GM21825 (cell line): ENCODE measurements around the gene RDH11.
A peak's percentile ranks its signal among the peaks of the same experiment; 100 is the strongest.
"Not testable (repeated sequence)": the region's sequence is repeated elsewhere in the genome, so short reads cannot be mapped to it uniquely, and the experiment has no call there.

ENCODE experiments used
- ATAC-seq: cut with Tn5 transposase; IDR thresholded peaks from one replicate; pipeline ENCODE4 v1.9.1; 2021; ENCODE audit warnings: mild to moderate bottlenecking, moderate library complexity; ENCODE audit not compliant: unreplicated experiment

Gene RDH11

DNA sequence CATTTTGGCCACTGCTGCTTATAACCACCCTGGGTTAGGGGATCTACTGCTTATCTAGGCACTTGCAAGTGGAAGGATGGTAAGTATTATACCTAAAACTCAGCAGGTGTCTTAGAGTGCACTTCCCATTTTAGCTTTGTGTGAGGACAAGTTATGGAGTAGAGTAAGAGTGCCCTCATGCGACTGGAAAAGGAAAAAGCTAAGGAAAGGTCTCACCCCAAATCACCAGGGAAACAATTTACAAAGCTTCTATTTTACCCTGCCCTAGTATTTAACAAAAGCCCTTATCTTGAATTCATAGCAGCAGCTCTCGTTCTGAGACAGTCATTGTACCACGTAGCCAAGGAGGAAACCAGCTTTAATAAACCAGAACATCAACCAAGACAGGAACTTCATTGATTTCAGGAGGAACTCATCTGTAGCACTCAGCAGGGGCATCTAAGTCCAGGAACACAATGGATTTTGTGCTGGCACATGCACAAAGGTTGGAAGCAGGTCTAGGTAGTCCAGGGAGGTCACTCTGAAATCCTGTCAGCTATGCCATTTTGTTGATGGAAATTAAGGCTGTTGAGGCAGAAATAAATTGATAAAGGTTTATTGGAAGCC lies 9.0 kb upstream of the RDH11 start:
- no peak for ATAC-seq

DNA sequence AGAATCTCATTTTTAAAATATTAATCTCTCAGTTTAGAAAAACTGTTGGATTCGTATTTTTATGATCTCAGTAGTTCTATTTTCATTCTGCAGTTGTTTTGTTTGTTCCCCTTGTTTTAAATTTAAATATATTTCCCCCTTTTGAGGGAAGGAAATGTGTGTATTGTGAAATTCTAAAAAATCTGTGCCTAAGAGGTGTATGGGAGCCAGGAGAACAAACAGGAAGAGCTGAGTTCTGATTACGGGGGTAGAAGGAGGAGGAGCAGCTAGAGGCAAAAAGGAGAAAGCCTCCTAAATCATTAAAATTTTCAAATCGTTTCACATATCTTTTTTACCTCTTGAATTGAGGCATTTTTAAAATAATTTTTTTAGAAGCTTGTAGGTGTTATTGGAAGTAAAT lies 8.4 kb upstream of the RDH11 start:
- ATAC-seq = no peak

GRCh38 chr14:67701492-67701891 lies 5.9 kb upstream of the RDH11 start, which contains the start of gene RDH12:
Gene RDH12, plus strand, starts transcription at chr14:67701886. Its CDS starts 20,757 bp downstream, at chr14:67722643.
- ATAC-seq = not testable (repeated sequence)

DNA sequence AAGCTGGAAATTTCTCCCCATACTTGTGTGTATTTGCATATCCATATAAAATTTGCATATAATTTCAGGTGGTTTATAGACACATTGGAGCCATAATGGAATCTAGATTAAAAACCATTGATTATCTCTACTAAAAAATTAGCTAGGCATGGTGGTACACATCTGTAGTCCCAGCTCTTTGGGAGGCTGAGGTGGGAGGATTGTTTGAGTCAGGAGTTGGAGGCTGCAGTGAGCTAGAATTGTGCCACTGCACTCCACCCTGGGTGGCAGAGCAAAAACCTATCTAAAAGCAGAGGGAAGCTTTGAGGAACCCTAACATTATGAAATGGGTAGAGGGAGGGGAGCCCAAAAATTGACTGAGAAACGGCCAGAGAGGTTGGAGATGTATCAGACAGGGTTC lies 2.6 kb upstream of the RDH11 start:
- no peak for ATAC-seq

GRCh38 chr14:67697006-67697405 lies 1.4 kb upstream of the RDH11 start:
- no peak for ATAC-seq

DNA sequence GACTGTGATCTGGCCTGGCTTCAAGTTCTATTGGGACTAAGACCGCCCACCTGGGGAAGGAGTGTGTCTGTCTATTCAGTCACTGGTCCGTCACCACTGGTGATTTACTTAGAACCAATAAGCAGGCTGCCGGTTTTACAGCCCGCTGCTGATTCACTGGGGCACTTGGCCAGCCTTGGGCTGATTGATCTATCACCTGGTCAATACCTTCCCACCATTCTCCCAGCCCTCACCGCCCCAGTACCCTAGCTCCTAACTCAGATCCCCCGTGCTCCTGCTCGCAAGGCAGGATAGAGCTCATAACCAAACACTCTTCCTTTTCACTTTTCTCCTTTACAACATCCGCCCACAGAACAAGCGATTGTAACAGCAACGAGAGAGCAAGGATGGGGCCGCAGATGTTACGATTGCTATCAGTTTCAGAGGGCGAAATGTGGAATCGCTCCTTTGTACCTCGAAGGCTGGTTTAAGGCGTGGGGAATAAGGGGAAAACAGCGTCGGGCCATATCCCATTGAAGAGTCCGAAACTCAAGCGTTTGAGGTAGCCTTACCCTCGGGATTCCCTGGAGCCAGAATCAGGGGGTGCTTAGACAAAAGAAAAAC lies 672 bp downstream of the RDH11 start:
- peak; percentile 89 for ATAC-seq

GRCh38 chr14:67690011-67690410 lies 5.6 kb downstream of the RDH11 start:
- ATAC-seq = no peak

- ATAC-seq = no peak
Observed at GRCh38 chr14:67683842-67684241, 11.7 kb downstream of the RDH11 start.

DNA sequence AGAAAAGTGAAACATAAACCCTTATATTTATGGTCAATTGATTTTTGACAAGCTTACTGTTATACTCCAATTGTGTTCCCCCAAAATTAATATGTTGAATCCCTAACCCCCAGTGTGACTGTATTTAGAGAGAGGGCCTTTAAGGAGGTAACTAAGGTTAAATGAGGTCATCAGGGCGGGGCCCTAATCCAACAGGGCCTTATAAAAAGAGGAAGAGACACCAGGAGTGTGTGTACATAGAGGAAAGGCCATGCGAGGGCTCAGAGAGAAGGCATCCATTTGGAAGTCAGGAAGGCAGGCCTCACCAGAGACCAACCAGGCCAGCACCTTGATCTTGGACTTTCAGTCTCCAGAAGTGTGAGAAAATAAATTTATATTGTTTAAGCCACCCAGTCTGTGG lies 14.6 kb downstream of the RDH11 start:
- ATAC-seq = no peak

DNA sequence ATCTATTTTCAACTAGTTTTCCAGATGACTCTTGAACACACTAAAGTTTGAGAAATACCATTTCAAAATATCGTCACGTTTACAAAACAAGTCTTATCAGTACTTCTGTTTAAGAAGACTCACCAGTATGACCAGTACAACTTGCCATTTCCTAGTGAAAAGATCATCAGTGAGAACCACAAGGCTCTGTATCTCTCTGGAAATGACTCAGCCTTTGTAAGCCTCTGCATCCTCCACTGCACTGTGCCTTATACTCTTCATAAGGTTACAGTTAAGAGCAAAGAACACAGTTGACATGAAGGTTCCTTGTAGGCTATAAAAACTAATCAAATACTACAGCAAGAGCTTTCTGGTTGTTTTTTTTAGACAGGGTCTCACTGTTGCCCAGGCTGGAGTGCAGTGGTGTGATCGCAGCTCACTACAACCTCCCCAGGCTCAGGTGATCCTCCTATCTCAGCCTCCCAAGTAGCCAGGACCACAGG lies 15.4 kb downstream of the RDH11 start:
- ATAC-seq = peak; percentile 86

- no peak for ATAC-seq
Observed at GRCh38 chr14:67679006-67679405, 16.6 kb downstream of the RDH11 start.

GRCh38 chr14:67675219-67675582 lies 20.4 kb downstream of the RDH11 start:
- no peak for ATAC-seq

DNA sequence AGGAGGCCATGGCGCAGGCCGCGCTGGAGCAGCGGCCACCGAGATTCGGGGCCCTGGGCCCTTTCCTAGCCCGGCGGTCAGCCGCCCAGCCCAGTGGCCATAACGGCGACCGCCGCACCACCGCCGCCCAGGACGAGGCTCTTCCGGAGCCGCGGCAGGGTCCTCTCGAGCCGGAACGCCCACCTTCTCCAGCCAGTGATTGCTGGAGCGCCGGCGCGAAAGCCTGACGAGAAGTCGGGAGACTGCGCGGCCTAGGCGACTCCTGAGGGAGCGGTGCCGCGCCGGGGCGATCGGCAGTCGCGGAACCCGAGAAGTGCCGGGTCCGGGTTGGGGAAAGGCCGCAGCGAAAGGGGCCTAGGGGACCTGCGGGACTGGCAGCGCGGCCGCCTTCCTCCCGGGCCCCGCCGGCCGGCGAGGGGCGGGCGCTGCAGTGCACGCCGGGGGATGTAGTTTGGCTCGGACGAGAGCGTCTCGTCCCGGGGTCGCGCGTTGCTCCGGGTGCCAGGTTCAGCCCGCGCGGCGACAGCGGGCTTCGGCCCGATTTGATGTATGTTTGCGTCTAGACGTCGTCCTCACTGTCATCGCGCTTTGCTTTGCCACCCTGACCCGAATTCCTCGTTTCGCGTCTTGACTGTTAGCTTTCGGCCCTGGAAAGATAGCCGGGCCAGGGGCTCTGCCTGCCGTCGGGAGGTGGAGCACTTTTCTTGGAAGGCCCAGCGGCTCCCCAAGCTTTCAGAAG lies 20.9 kb downstream of the RDH11 start, which contains the start of gene VTI1B:
Gene VTI1B (minus strand): TSS at position 153 of the 739 bp plus-strand sequence. CDS start 143 bp downstream, at position 10.
- ATAC-seq = peak; percentile 82

- peak; percentile 41 for ATAC-seq
Observed at GRCh38 chr14:67674139-67674479, 21.5 kb downstream of the RDH11 start.

GRCh38 chr14:67673451-67673850 lies 22.1 kb downstream of the RDH11 start:
- no peak for ATAC-seq

DNA sequence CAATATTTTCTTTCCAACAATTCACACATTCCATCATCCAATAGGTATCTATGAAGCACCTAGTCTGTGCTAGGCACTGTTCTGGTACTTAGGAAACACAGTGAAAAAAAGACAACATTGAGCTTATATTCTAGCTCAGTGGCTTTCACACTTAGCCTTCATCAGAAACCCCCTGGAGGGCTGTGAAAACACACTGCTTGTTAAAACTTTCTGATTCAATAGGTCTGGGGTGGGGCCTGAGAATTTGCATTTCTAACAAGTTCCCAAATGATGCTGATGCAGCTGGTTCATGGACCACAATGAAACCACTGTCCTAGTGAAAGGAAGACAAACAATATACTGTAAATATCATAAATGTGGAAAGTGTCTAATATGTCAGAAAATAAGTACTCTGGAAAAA lies 27.0 kb downstream of the RDH11 start:
- no peak for ATAC-seq

DNA sequence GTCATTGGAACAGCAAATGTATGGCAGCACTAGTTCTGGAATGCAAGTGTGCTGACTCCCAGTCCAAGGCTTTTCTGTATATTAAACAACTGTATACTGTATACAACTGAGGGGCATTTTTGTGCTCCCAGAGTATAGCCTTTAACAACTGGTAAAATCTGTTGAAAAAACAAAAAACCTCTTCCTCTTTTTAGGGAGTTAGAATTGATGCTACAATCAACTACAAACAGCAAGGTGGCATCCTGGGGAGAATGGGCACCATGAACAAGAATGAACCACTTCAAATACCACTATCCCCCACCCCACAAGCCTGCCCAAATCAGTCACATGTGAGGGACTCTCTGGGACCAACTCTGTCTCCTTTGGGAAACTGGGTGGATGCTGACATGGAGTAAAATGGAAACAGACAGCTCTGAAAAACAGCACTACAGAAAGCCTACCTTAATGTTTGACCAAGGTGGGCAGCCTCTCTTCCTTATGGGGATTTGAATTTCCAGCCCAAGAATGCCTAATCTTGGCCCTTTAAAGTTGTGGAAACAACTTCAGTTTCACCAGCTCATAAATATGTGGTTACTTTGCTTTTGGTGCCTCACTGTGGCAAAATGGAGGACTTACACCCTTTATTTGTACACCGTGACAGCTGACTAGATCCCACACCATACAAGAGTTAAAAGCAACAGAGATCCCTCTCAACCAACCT lies 28.7 kb downstream of the RDH11 start:
- peak; percentile 59 for ATAC-seq

GRCh38 chr14:67665868-67666267 lies 29.7 kb downstream of the RDH11 start:
- no peak for ATAC-seq

DNA sequence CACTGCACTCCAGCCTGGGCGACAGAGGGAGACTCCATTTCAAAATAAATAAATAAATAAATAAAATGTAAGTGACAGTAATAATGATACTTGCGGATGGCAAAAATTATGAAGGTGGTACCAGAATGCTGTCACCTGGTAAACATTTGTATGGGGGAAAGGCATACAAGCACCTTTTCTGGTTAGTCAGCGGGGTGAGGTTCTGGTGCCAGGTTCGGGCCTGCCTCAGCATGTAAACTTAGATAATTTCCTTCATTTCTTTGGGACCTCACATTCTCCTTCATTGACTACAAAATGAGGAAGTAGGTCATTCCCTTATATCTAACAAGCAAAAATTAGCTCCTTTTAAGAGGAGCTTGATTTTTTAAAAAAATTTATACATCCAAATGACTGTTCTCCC lies 31.9 kb downstream of the RDH11 start:
- ATAC-seq = no peak

GRCh38 chr14:67653651-67654280 lies 41.8 kb downstream of the RDH11 start:
- no peak for ATAC-seq

DNA sequence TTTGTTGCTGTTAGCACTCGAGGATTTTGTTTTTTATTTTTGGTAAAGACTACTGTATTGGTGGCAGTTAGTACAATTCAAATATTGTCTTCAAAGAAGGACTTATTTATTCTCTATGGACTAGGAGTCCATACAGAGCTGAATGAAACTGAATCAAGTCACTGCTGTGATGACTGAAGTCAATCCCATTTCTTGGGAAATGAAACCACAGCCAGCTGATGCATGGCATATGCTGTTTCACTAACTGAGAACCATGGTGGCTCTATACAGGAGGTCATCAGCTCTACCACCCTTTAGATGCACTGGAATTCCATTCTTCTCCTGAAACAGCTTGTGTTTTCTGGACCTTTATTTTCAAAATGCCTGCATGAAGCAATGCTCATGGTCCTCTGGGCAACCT lies 43.4 kb downstream of the RDH11 start:
- no peak for ATAC-seq
